HCT116 (cell line): ENCODE measurements around the gene ACTG1. TPM values are rescaled to one million over a fixed set of nuclear protein-coding genes. Genes with fewer than 3 reads are reported as not detected.

Experiments used
- ATAC-seq: fragments of 200-7000 bp; cut with Tn5 transposase; 2 replicates; pipeline ENCODE4 v1.9.1; 2020; ENCODE audit warnings: mild to moderate bottlenecking, moderate library complexity
- BruUV-seq: library from RNA; stranded (reverse); fragments of 400-500 nt; replicated peaks from 2 replicates; lab custom pipeline; 2021; lab: Mats Ljungman, UMichigan
- CTCF ChIA-PET: fragments of 300-600 bp; sonication (Branson Sonifier 250); formaldehyde crosslinking; loops from one replicate; lab custom pipeline; 2021; ENCODE audit warnings: antibody characterized with exemption; lab: Charles Lee
- POLR2A ChIA-PET: fragments of 300-600, 350-600 bp; sonication (Branson Sonifier 250); formaldehyde crosslinking; loops from one replicate; lab custom pipeline; 2021; ENCODE audit warnings: antibody characterized with exemption; lab: Charles Lee
- RAD21 ChIA-PET, 2 experiments: fragments of 300-600 bp; sonication (Branson Sonifier 250); formaldehyde crosslinking; loops; one replicate each; lab custom pipeline; 2023; ENCODE audit warnings: low total read pairs in 2 of 2; ENCODE audit not compliant: uncharacterized antibody in 2 of 2, unreplicated experiment in 2 of 2, low non-redundant PET in 1 of 2; lab: Charles Lee
- DNase-seq: peaks from one replicate; pipeline ENCODE4 v3.0.0-alpha.2; 2010; ENCODE audit warnings: low read depth, low spot score
- H2AFZ ChIP-seq: fragments of 200-600 bp; shearing (Covaris generic), sonication (generic); 2 replicates; pipeline ENCODE4 v1.6.1; 2017; ENCODE audit warnings: low read depth, mixed run types, mixed read lengths, antibody characterized with exemption, low read length; ENCODE audit not compliant: poor library complexity, severe bottlenecking
- H3K27ac ChIP-seq: 2 replicates; pipeline ENCODE4 v1.5.1; 2012; ENCODE audit warnings: low read depth, low read length
- H3K27me3 ChIP-seq: fragments of 200-600 bp; sonication (generic); 2 replicates; pipeline ENCODE4 v1.6.1; 2016; ENCODE audit warnings: mixed run types, low read length, mixed read lengths; ENCODE audit not compliant: insufficient read depth
- H3K36me3 ChIP-seq, 2 experiments: fragments of 200-500 bp in 1 of 2; fragments of 200-600 bp in 1 of 2; sonication (Bioruptor generic) in 1 of 2; sonication (generic) in 1 of 2; 2 replicates each; pipeline versions ENCODE4 v1.5.1 to v1.6.1; 2014 to 2016; ENCODE audit warnings: low read length in 2 of 2, inconsistent platforms in 1 of 2, mixed read lengths in 1 of 2, mixed run types in 1 of 2; ENCODE audit not compliant: insufficient read depth in 2 of 2, control insufficient read depth in 1 of 2
- H3K4me1 ChIP-seq, 2 experiments: fragments of 200-600 bp in 1 of 2; sonication (generic) in 1 of 2; 2 replicates each; pipeline versions ENCODE4 v1.5.1 to v1.6.1; 2012 to 2017; ENCODE audit warnings: low read length in 2 of 2, inconsistent platforms in 1 of 2, mild to moderate bottlenecking in 1 of 2, mixed read lengths in 1 of 2, mixed run types in 1 of 2, moderate library complexity in 1 of 2; ENCODE audit not compliant: insufficient read depth in 2 of 2, control insufficient read depth in 1 of 2
- H3K4me2 ChIP-seq: fragments of 200-600 bp; sonication (generic); 2 replicates; pipeline ENCODE4 v1.6.1; 2017; ENCODE audit warnings: mixed run types, low read length, mixed read lengths
- H3K4me3 ChIP-seq, 2 experiments: fragments of 200-600 bp in 1 of 2; sonication (generic) in 1 of 2; replicated peaks in 1 of 2; 2 replicates each; pipeline ENCODE4 v1.5.1; 2011 to 2016; ENCODE audit warnings: low read length in 2 of 2, control low read depth in 1 of 2, low read depth in 1 of 2, mild to moderate bottlenecking in 1 of 2, mixed read lengths in 1 of 2, mixed run types in 1 of 2
- H3K79me2 ChIP-seq: fragments of 200-600 bp; sonication (generic); 2 replicates; pipeline ENCODE4 v1.6.1; 2017; ENCODE audit warnings: mild to moderate bottlenecking, mixed run types, low read length, moderate library complexity, mixed read lengths; ENCODE audit not compliant: insufficient read depth
- H3K9ac ChIP-seq: fragments of 200-600 bp; sonication (generic); 2 replicates; pipeline ENCODE4 v1.6.1; 2016; ENCODE audit warnings: low read length, mixed read lengths
- H3K9me2 ChIP-seq: fragments of 200-600 bp; sonication (generic), shearing (Covaris generic); 2 replicates; pipeline ENCODE4 v1.6.1; 2017; ENCODE audit warnings: mixed run types, mild to moderate bottlenecking, moderate library complexity; ENCODE audit not compliant: insufficient read depth
- H3K9me3 ChIP-seq, 2 experiments: fragments of 200-500 bp in 1 of 2; fragments of 200-600 bp in 1 of 2; sonication (Bioruptor generic) in 1 of 2; sonication (generic) in 1 of 2; 2 replicates each; pipeline ENCODE4 v1.6.1; 2014 to 2017; ENCODE audit warnings: low read length in 2 of 2, mixed read lengths in 2 of 2, inconsistent platforms in 1 of 2, low read depth in 1 of 2, mild to moderate bottlenecking in 1 of 2, mixed run types in 1 of 2, moderate library complexity in 1 of 2; ENCODE audit not compliant: control insufficient read depth in 1 of 2, insufficient read depth in 1 of 2
- H4K20me1 ChIP-seq: fragments of 200-600 bp; sonication (generic), shearing (Covaris generic); 2 replicates; pipeline ENCODE4 v1.6.1; 2017; ENCODE audit warnings: mixed run types, mild to moderate bottlenecking, moderate library complexity; ENCODE audit not compliant: insufficient read depth
- CBX3 ChIP-seq: IDR thresholded peaks from 2 replicates; pipeline ENCODE4 v1.6.1; 2012; ENCODE audit warnings: low read depth
- EGR1 ChIP-seq: IDR thresholded peaks from 2 replicates; pipeline ENCODE4 v1.6.1; 2012; ENCODE audit warnings: low read depth
- EZH2phosphoT487 ChIP-seq: fragments of 200-600 bp; IDR thresholded peaks from 2 replicates; pipeline ENCODE4 v1.6.1; 2018; ENCODE audit warnings: antibody characterized with exemption, borderline replicate concordance
- MAX ChIP-seq: IDR thresholded peaks from 2 replicates; pipeline ENCODE4 v1.6.1; 2012
- POLR2AphosphoS5 ChIP-seq: IDR thresholded peaks from 2 replicates; pipeline ENCODE4 v1.6.1; 2011; ENCODE audit warnings: mild to moderate bottlenecking, low read depth, low read length, moderate library complexity
- RAD21 ChIP-seq: IDR thresholded peaks from 2 replicates; pipeline ENCODE4 v1.6.1; 2012; ENCODE audit warnings: low read depth, mild to moderate bottlenecking
- REST ChIP-seq: IDR thresholded peaks from 2 replicates; pipeline ENCODE4 v1.6.1; 2012; ENCODE audit warnings: low read depth
- SRF ChIP-seq: IDR thresholded peaks from 2 replicates; pipeline ENCODE4 v1.6.1; 2012; ENCODE audit warnings: low read depth
- TCF7L2 ChIP-seq: IDR thresholded peaks from 2 replicates; pipeline ENCODE4 v1.7.0; 2011; ENCODE audit warnings: borderline replicate concordance, inconsistent platforms; ENCODE audit not compliant: insufficient read depth, insufficient read length; ENCODE audit errors: extremely low read depth
- YY1 ChIP-seq: IDR thresholded peaks from 2 replicates; pipeline ENCODE4 v1.6.1; 2011; ENCODE audit warnings: low read length, low read depth, moderate library complexity, mild to moderate bottlenecking; ENCODE audit not compliant: insufficient replicate concordance; ENCODE audit errors: extremely low read depth
- ZBTB33 ChIP-seq: IDR thresholded peaks from 2 replicates; pipeline ENCODE4 v1.6.1; 2011; ENCODE audit warnings: mild to moderate bottlenecking, low read length, moderate library complexity; ENCODE audit not compliant: insufficient replicate concordance; ENCODE audit errors: extremely low read depth
- intact Hi-C: fragments of 100-400 bp; cut with micrococcal nuclease; formaldehyde crosslinking; loops from 2 replicates; pipeline ENCODE4 v1.10.0; 2022
- total RNA-seq: library from RNA; stranded (reverse); gene quantifications from one replicate; pipeline ENCODE4 v1.2.1, GENCODE V29; 2021; ENCODE audit not compliant: unreplicated experiment

The ACTG1 gene
- total RNA-seq, 1 experiment from 2014 or later = 6,223 TPM

- TF ChIP-seq ZBTB33 (no peak), SRF (no peak), EGR1 (no peak), EZH2phosphoT487 (no peak), YY1 (no peak), MAX (no peak)
Measured at GRCh38 chr17:81511554-81511803, 1.1 kb downstream of the ACTG1 start (continued).

GRCh38 chr17:81510785-81511553 is 1.6 kb downstream of the ACTG1 start:
- ATAC-seq = no peak
- H4K20me1 ChIP-seq = peaks cover 35% of the 10 kb centered on the region; the same call in 1 of the 2 replicates
- BruUV-seq = no TSS peak

More at GRCh38 chr17:81510785-81511553, 1.6 kb downstream of the ACTG1 start:
- H3K79me2 ChIP-seq = peaks cover 56% of the 10 kb centered on the region
- DNase-seq = no peak
- ChIA-PET RAD21 (no interaction called here), CTCF (no interaction called here), POLR2A (interaction anchor here (0.6 to 3.9 kb wide), 5 partner anchors 8 to 132 kb away, joined by 3 to 26 read pairs (median 4); no protein-coding TSS in a partner anchor)
- no peaks in the 10 kb centered on the region for H3K9me2 ChIP-seq
- H3K9me3 ChIP-seq = no peaks in the 10 kb centered on the region
- H3K27me3 ChIP-seq = no peaks in the 10 kb centered on the region
- H3K9ac ChIP-seq = peak overlapping the region; percentile 90
- no peak for TF ChIP-seq CBX3
- TF ChIP-seq REST = no peak
- TF ChIP-seq RAD21 = no peak
- no peak for TF ChIP-seq TCF7L2
- TF ChIP-seq POLR2AphosphoS5 = peak; percentile 49
- H3K36me3 ChIP-seq = peaks cover 19 to 34% of the 10 kb centered on the region in 2 experiments
- intact Hi-C loops = no loop called here
- H3K4me1 ChIP-seq = peaks cover 16 to 59% of the 10 kb centered on the region in 2 experiments; a peak in 3 of 4 replicates
- H3K27ac ChIP-seq = peak overlapping the region; percentile 86
- H3K4me2 ChIP-seq = peak overlapping the region; percentile 99
- no peak overlapping the region for H2AFZ ChIP-seq
- H3K4me3 ChIP-seq = peak overlapping the region; percentile 85 to 96
